ENCODE measurements around the gene CRTAC1. TPM values are rescaled to one million over a fixed set of nuclear protein-coding genes. Genes with fewer than 3 reads are reported as not detected.

CRTAC1 gene
- total and polyA plus RNA-seq, 10 of the 15 experiments (the other 5 are each of a cell fraction or from before 2014, with no cell fraction given) = 0.10 TPM; not detected in 9

DNA sequence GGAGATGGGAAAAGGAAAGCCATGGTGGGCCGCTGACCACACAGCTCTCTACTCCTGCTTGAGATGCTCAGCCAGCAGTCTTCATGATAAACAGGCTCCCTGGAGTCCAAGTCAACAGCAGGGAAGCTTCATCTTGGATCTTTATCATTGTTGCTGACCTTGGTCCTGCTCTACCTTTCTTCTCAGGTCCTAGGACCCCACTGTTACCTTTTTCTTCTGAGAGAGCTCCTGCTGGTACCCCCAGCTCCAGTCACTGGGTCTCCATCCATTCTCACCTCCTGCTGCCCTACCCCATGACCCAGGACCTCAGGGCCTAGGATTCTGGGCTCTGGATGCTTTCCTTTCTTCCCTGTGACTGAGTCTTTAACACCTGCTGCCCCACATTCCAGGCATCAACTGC lies 5.2 kb upstream of the CRTAC1 start:
- intact Hi-C loops (cut with micrococcal nuclease; ENCODE audit: unreplicated experiment) (loop anchor here (2.0 kb wide), 1 partner anchor 21 kb away; no protein-coding TSS in a partner anchor), in situ Hi-C loops (cut with MboI) (no loop called here)
- Histone ChIP-seq H2AFZ (ENCODE audit: control insufficient read depth, low read depth, low read length) (no peak overlapping the region), H3K27me3 (replicated peaks in 1 of 2; ENCODE audit: control insufficient read depth in 2 of 2, insufficient read depth in 2 of 2, low read length in 1 of 2) (peaks cover 3 to 15% of the 10 kb centered on the region in 2 experiments), H3K4me2 (ENCODE audit: control insufficient read depth, insufficient read depth) (no peak overlapping the region), H3K27ac (ENCODE audit: control insufficient read depth, insufficient read depth) (no peak overlapping the region), H3K4me3 (no peak overlapping the region), H3K36me3 (ENCODE audit: control insufficient read depth in 2 of 2, insufficient read depth in 2 of 2, low read length in 1 of 2) (no peaks in the 10 kb centered on the region), H3K4me1 (ENCODE audit: control insufficient read depth, insufficient read depth, low read length) (no peaks in the 10 kb centered on the region), H4K20me1 (ENCODE audit: control insufficient read depth, insufficient read depth) (no peaks in the 10 kb centered on the region), H3K9me3 (replicated peaks; ENCODE audit: control insufficient read depth, insufficient read depth, low read length) (no peaks in the 10 kb centered on the region), H3K79me2 (ENCODE audit: control insufficient read depth, insufficient read depth, low read length) (no peaks in the 10 kb centered on the region), H3K9ac (ENCODE audit: control insufficient read depth, insufficient read depth, low read length) (no peak overlapping the region)
- RAD21 ChIA-PET (ENCODE audit: unreplicated experiment) = no interaction called here
- no peak for ATAC-seq
- POLR2A ChIA-PET = no interaction called here
- no peak for DNase-seq (ENCODE audit: low read depth, low spot score)
- 9% methylated on average over 1 of the region's 1 CpG for WGBS (ENCODE audit: insufficient coverage, insufficient replicate concordance, low lambda C conversion rate, missing lambda C conversion rate)
- TF ChIP-seq NFYB (IDR thresholded peaks at IDR 0.05; ENCODE audit: insufficient read depth, low read depth, low read length) = no peak
- no peak for TF ChIP-seq BCL11A (IDR thresholded peaks at IDR 0.05; ENCODE audit: low read depth, low read length)
- TF ChIP-seq HSF1 (IDR thresholded peaks at IDR 0.05; ENCODE audit: low read depth, low read length) = no peak
- SMC1A ChIA-PET (ENCODE audit: uncharacterized antibody, unreplicated experiment) = no interaction called here
- FAIRE-seq = no peak
- CTCF ChIA-PET = interaction anchor here (1.0 to 2.2 kb wide), 3 partner anchors 10 to 121 kb away, joined by 3 to 7 read pairs (median 6); no protein-coding TSS in a partner anchor
- no TSS peak for BruUV-seq (replicated peaks)

- ATAC-seq = no peak
- CTCF ChIA-PET = interaction anchor here (2.2 to 2.7 kb wide), 2 partner anchors 8 to 12 kb away, joined by 8 to 9 read pairs; no protein-coding TSS in a partner anchor
- H3K36me3 ChIP-seq (ENCODE audit: control insufficient read depth in 2 of 2, insufficient read depth in 2 of 2, low read length in 1 of 2) = no peaks in the 10 kb centered on the region
- no peak for DNase-seq (ENCODE audit: low read depth, low spot score)
- in situ Hi-C loops (cut with MboI) = no loop called here
- H3K4me3 ChIP-seq = no peak overlapping the region
- H3K4me2 ChIP-seq (ENCODE audit: control insufficient read depth, insufficient read depth) = no peak overlapping the region
- H3K9me3 ChIP-seq (replicated peaks; ENCODE audit: control insufficient read depth, insufficient read depth, low read length) = no peaks in the 10 kb centered on the region
- RAD21 ChIA-PET (ENCODE audit: unreplicated experiment) = no interaction called here
- no peaks in the 10 kb centered on the region for H3K4me1 ChIP-seq (ENCODE audit: control insufficient read depth, insufficient read depth, low read length)
- no peaks in the 10 kb centered on the region for H4K20me1 ChIP-seq (ENCODE audit: control insufficient read depth, insufficient read depth)
- H3K9ac ChIP-seq (ENCODE audit: control insufficient read depth, insufficient read depth, low read length) = no peak overlapping the region
- POLR2A ChIA-PET = no interaction called here
- WGBS (ENCODE audit: insufficient coverage, insufficient replicate concordance, low lambda C conversion rate, missing lambda C conversion rate) = 0% methylated on average over 3 of the region's 3 CpGs
- no peak for TF ChIP-seq SMC3 (IDR thresholded peaks at IDR 0.05; ENCODE audit: borderline replicate concordance, low read length)
- TF ChIP-seq, protein P1, sequence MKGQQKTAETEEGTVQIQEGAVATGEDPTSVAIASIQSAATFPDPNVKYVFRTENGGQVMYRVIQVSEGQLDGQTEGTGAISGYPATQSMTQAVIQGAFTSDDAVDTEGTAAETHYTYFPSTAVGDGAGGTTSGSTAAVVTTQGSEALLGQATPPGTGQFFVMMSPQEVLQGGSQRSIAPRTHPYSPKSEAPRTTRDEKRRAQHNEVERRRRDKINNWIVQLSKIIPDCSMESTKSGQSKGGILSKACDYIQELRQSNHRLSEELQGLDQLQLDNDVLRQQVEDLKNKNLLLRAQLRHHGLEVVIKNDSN (IDR thresholded peaks at IDR 0.05; ENCODE audit: borderline replicate concordance, extremely low read length, insufficient read depth, low read depth, low read length) = no peak
- TF ChIP-seq MLLT1 (IDR thresholded peaks at IDR 0.05) = no peak
- TF ChIP-seq SP1 (IDR thresholded peaks at IDR 0.05; ENCODE audit: low read depth, low read length) = no peak
- no peak for TF ChIP-seq HSF1 (IDR thresholded peaks at IDR 0.05; ENCODE audit: low read depth, low read length)
- no peak for TF ChIP-seq RAD51 (IDR thresholded peaks at IDR 0.05)
- TF ChIP-seq RBBP5 (conservative IDR thresholded peaks at IDR 0.05) = no peak
- no peak for TF ChIP-seq MEF2B (IDR thresholded peaks at IDR 0.05; ENCODE audit: partially characterized antibody, poor library complexity, severe bottlenecking)
- no peak for TF ChIP-seq IKZF2 (IDR thresholded peaks at IDR 0.05)
- no peak overlapping the region for H2AFZ ChIP-seq (ENCODE audit: control insufficient read depth, low read depth, low read length)
- no peak overlapping the region for H3K27ac ChIP-seq (ENCODE audit: control insufficient read depth, insufficient read depth)
- H3K79me2 ChIP-seq (ENCODE audit: control insufficient read depth, insufficient read depth, low read length) = no peaks in the 10 kb centered on the region
- intact Hi-C loops (cut with micrococcal nuclease; ENCODE audit: unreplicated experiment) = no loop called here
- SMC1A ChIA-PET (ENCODE audit: uncharacterized antibody, unreplicated experiment) = interaction anchor here (0.6 kb wide), 1 partner anchor 10 kb away, joined by 3 read pairs; no protein-coding TSS in a partner anchor
- BruUV-seq (replicated peaks) = no TSS peak
- FAIRE-seq = no peak
- peaks cover 6 to 10% of the 10 kb centered on the region in 2 experiments for H3K27me3 ChIP-seq (replicated peaks in 1 of 2; ENCODE audit: control insufficient read depth in 2 of 2, insufficient read depth in 2 of 2, low read length in 1 of 2)
These were observed 3.1 kb upstream of the CRTAC1 start for GRCh38 chr10:98033515-98033914.

Measured in GM12878 (cell line).